IPS-18a (cell line): ENCODE data around the gene EFHC1.

ENCODE experiments used
- H3K27ac ChIP-seq: one replicate; pipeline ENCODE4 v1.5.1; 2013; ENCODE audit warnings: low read length
- H3K27me3 ChIP-seq: one replicate; pipeline ENCODE4 v1.6.1; 2013; ENCODE audit warnings: mild to moderate bottlenecking, low read length; ENCODE audit not compliant: control insufficient read depth, insufficient read depth
- H3K36me3 ChIP-seq: one replicate; pipeline ENCODE4 v1.6.1; 2013; ENCODE audit warnings: low read depth, low read length; ENCODE audit not compliant: control insufficient read depth
- H3K4me1 ChIP-seq: one replicate; pipeline ENCODE4 v1.6.1; 2013; ENCODE audit warnings: low read depth, low read length; ENCODE audit not compliant: control insufficient read depth
- H3K4me3 ChIP-seq: one replicate; pipeline ENCODE4 v1.5.1; 2013; ENCODE audit warnings: low read length
- H3K9ac ChIP-seq: one replicate; pipeline ENCODE4 v1.6.1; 2013; ENCODE audit warnings: mild to moderate bottlenecking, low read length, moderate library complexity
- H3K9me3 ChIP-seq: one replicate; pipeline ENCODE4 v1.6.1; 2013; ENCODE audit warnings: low read depth, low read length; ENCODE audit not compliant: control insufficient read depth

EFHC1 gene

GRCh38 chr6:52571099-52571755 lies 151.1 kb downstream of the EFHC1 start:
- Histone ChIP-seq H3K27ac (no peak overlapping the region), H3K9ac (no peak overlapping the region), H3K9me3 (no peaks in the 10 kb centered on the region), H3K27me3 (peaks cover 9% of the 10 kb centered on the region), H3K4me3 (no peak overlapping the region), H3K36me3 (no peaks in the 10 kb centered on the region), H3K4me1 (peaks cover 37% of the 10 kb centered on the region)

DNA sequence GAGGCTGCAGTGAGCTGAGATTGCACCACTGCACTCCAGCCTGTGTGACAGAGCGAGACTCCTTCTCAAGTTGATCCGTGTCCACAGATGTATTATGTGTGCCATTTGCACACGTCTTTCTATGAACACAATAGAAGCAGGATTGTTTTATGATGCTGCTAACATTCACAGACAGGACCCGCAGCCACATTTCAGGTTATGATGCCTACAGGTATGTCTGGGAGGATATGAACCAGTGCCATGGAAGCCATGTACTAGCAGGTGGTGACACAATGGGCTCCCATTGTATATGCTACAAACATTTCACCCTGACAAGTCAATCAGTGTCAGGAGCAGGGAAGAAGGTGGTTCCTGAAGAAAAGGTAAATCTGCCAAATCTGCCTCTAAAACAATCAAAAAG lies 152.4 kb downstream of the EFHC1 start:
- H3K4me3 ChIP-seq, result no peak overlapping the region
- H3K9ac ChIP-seq, result no peak overlapping the region
- no peaks in the 10 kb centered on the region for H3K36me3 ChIP-seq
- peaks cover 37% of the 10 kb centered on the region for H3K4me1 ChIP-seq
- H3K9me3 ChIP-seq, result no peaks in the 10 kb centered on the region
- H3K27me3 ChIP-seq, result peaks cover 10% of the 10 kb centered on the region
- no peak overlapping the region for H3K27ac ChIP-seq

- H3K4me3 ChIP-seq, result peak overlapping the region; percentile 26
- H3K9ac ChIP-seq, result no peak overlapping the region
- no peaks in the 10 kb centered on the region for H3K36me3 ChIP-seq
- H3K4me1 ChIP-seq, result peaks cover 40% of the 10 kb centered on the region
- H3K27me3 ChIP-seq, result peaks cover 10% of the 10 kb centered on the region
- H3K27ac ChIP-seq, result no peak overlapping the region
- no peaks in the 10 kb centered on the region for H3K9me3 ChIP-seq
Observed at GRCh38 chr6:52573295-52573694, 153.2 kb downstream of the EFHC1 start.
